ENCODE results near the gene WDR37.
"Not testable (repeated sequence)": the region's sequence is repeated elsewhere in the genome, so short reads cannot be mapped to it uniquely, and the experiment has no call there.

Gene WDR37

DNA sequence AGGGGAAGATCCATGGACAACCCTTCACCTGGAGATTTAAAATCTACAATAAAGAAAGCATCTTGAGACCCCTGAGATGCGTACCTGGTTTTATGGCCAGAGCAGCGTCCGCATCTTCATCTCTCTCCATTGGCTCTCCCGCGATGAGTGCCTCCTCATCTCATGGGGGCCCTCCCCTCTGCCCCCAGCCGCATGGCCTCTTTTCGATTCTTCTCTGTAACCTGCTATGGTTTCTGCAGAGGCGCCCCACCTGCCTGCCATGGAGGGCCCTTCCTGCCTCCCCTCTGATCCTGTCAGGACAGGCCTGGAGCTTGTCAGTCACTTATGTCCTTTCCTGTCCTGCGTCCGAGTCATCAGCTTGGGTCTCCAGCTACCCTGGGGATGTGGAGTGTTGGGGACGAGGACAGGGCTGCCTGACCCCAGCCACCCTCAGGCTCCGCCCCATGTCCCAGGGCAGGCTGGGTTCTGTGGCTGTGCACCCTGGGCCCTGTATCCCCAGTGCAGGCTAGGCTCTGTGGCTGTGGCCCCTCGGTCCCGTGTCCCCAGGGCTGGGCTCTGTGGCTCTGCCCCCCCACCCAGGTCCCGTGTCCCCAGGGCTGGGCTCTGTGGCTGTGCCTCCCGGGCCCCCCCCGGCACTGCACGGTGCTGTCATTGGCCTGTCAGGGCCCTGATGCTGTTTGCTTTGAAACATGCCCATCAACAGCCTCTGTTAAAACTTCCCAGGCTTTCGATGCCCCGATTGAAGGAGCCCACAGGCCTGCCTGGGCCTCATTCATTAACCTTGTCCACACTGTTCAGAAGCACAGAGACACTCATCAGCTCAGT, 99.8 kb downstream of the WDR37 start:
- no peak for DNase-seq

DNA sequence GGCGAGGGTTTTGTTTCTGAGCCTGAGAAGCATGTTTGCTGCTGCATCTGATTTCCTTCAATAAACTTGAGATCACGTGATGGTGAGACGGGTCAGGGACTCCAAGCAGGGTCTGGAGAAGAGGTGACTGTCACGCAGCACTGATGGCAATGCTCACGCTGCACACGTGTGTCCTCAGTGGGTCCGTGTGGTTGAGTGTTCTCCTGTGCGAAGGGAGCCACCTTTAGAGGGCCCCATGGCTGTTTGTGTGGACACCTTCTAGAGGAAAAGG, 100.4 kb downstream of the WDR37 start:
- no peak for DNase-seq

DNA sequence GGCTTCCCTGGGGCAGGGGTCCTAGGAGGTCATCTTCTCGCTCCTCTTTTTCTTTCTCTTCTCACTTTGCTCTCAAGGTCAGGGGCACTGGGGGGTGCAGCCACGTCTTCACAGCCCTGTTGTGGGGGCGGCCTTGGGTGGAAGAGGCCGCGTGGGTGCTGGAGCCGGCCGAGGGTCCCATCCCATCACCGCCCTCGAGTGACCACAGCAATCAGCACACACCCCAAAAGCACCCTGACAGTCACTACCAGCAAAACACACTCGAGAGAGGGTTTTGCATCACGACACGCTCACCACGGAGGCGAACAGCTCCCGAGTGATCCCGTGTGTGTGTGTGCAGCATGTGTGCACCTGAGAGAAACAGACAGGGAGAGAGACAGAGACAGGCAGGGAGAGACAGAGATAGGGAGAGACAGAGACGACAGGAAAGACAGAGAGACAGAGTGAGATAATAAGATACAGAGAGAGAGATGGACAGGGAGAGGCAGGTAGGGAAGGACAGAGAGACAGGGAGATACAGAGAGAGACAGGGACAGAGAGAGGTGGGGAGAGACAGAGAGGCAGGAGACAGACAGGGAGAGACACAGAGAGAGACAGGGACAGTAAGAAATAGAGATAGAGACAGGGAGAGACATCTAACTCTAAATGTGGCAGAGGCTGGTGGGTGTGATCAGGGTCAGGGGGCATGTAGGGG, 100.9 kb downstream of the WDR37 start:
- no peak for DNase-seq

DNA sequence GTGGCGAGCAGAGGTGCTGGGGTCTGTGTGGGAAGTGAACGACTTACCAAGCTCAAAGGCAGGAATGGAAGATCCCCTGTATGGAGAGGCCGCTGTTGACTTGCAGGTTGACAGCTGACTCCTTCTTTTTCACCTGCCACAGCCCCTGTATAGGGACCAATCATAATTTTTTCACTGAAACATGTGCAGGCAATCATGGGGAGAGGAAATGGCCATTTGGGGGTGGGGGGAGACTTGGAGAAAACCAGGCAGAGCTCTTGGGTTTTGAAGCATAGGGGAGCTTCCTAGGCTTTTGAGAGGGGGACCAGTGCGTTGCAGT, 101.4 kb downstream of the WDR37 start:
- no peak for DNase-seq

DNA sequence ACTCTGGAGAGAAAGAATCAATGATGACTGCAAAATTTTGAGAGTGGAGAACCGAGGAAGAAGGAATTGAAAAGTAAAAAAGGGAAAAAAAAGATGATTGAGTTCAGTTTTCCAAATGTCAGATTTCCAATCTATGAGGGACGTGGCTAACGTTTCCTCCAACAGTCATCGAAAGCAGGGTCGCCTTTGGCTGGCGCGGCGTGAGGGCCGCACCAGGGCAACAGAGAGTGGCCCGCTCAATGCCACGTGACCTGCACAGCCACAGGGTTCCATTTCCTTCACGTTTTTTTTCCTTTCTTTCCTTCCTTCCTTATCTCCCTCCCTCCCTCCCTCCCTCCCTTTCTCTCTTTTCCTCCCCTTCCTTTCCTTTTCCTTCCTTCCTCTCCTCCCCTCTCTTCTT, 101.9 kb downstream of the WDR37 start:
- DNase-seq: no peak

DNA sequence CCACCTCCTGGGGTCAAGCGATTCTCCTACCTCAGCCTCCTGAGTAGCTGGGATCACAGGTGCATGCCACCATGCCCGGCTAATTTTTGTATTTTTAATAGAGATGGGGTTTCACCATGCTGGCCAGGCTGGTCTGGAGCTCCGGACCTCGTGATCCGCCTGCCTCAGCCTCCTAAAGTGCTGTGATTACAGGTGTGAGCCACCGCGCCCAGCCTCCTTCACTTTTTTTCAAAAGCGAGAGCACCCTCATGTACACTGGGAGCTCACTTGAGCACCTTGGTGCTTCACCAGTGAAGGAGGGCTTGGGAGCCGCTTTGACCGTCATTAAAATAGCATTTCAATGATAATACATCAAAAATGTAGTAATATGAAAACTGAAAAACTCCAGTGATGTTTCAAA, 102.4 kb downstream of the WDR37 start:
- DNase-seq: not testable (repeated sequence)

DNA sequence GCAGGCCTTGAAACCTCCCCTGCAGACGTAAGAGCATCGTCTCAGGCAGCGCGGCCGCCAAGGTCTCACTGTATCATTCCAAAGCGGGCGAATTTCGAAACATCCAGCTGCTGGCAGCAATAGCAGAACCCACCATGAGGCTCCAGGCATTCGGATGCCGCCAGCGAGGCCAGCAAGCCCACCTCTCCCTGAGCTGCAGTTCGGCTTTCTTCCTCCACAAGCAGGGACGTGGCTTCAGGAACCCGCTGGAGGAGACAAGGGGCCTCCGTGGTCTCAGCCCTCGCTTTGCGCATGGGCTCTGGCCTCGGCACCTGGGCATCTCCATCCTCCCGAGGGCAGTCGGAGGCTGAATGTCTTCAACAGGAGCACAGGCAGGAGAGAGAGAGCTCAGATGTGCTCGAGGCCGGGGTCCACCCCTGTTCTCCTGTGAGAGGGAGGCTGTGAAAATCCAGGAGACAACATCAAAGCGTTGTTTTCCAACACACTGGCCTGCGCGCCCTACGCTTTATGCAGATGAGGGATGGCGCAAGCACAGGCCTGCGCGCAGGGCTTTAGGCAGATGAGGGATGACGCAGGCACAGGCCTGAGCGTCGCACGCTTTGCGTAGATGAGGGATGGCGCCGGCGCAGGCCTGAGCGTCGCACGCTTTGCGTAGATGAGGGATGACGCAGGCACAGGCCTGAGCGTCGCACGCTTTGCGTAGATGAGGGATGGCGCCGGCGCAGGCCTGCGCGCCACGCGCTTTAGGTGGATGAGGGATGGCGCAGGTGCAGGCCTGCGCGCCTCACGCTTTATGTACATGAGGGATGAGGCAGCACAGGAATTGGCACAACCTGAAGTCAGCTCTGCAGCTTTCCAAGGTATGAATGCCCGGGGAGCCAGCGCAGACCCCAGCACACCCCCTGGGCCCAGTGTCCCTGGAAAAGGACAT, 103.2 kb downstream of the WDR37 start:
- DNase-seq: no peak

DNA sequence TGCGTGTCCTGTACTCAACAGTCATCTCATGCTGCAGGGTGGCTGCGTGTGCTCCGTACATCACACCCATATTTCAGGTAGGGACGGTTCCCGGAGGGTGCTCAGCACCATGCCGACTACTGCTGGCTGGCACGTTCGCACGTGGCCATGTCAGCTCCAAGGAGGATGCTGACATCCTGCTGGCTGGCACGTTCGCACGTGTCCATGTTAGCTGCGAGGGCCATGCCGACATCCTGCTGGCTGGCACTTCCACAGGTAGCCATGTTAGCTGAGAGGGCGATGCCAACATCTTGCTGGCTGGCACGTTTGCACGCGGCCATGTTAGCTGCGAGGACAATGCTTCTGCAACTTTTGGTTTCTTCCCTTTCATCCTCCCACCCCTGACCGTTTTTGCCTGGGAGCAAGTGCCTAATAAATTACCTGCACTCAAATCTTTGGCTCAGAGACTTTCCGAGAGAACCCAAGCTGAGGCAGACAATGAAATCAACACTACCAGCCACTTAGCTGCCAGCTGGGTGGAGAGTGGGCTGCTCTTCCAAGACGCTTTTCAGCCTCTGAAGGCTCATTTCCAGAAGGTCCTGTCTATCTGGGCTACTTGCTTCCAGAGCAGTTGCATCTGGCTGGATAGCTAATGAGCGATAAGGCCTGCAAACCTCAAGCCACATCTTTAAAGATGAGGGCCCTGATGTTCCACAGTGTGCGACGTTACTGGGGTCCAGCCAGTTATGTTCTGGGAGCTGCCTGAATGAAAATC, 104.6 kb downstream of the WDR37 start:
- no peak for DNase-seq

DNA sequence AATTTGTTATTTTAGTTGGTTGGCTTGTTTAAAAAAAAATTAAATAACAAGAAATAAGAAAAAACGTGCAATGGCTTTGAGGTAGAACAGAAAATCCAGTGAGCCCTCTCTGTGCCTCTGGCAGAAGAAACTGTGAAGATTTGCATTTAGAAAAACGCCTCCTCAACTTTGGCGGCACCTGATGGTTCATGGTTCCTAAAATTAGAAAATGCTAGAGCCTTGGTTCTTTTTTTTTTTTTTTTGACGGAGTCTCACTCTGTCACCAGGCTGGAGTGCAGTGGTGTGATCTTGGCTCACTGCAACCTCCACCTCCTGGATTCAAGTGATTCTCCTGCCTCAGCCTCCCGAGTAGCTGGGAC, 105.1 kb downstream of the WDR37 start:
- not testable (repeated sequence) for DNase-seq

DNA sequence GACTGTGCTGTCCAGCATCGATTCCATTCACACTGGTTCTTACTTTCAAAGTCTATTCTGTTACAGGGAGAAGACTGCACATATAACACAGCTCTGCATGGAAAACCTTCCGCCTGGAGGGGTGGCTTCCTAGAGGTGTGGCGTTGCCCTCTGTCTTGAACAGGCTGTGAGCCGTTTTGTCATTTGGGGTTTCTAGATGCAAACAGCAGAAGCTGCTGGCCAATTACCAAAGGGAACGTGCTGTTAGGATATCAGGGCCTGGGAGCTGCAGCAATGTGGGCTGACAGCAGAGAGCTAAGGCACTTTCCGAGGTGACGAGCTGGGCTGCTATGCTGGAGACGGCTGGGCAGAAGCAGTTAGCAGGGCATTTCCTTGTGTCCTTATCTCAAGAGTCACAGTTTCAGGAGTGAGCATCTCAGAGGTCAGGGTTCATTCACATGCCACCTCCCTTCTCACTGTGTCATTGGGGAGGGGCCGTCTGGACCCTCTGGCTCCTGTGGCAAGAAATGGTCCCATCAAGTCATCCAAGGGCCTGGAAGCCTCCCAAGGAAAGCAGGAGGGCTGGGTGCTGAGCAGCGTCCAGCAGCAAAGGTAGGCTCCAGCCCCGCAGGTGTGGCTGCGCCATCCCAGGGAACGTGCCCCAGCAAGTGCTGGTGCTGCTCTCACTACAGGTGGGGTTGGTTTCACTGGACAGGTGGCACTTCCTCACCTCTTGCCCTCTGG, 106.5 kb downstream of the WDR37 start:
- no peak for DNase-seq

DNA sequence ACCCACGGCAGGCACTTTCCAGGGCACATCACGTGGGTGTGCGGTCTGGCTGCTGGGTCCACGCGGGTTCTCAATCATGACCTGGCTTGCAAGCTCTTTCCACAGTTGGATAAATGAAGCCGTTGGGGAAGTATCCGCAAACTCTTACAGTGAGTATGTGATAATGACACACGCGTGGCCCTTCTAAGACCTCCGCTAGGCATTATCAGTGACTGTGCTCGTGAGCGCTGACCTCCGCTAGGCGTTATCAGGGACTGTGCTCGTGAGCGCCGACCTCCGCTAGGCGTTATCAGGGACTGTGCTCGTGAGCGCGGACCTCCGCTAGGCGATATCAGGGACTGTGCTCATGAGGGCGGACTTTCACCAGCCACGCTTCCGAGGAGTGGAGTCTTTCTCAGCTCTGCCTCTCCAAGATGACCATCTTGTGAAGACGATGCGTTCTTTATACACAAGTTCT, 107.0 kb downstream of the WDR37 start:
- DNase-seq: no peak

DNA sequence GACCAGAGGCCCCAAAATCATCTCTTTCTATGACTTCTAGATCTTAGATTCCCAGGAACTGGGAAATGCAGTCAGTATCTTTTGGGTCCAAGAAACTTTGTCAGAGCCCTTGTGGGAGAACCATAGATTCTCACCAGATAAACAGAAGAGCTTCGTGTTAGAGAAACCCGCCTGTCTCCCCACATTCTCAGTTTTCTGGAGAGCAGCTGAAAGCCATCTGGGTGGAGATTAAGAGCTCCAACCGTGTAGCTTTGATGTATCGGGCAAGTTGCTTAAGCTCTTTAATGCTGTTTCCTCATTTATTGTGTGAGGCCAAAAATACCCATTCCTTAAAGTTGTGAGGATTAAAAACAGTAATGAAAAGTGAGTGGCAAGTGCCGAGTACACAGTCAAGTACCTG, 107.6 kb downstream of the WDR37 start:
- no peak for DNase-seq

DNA sequence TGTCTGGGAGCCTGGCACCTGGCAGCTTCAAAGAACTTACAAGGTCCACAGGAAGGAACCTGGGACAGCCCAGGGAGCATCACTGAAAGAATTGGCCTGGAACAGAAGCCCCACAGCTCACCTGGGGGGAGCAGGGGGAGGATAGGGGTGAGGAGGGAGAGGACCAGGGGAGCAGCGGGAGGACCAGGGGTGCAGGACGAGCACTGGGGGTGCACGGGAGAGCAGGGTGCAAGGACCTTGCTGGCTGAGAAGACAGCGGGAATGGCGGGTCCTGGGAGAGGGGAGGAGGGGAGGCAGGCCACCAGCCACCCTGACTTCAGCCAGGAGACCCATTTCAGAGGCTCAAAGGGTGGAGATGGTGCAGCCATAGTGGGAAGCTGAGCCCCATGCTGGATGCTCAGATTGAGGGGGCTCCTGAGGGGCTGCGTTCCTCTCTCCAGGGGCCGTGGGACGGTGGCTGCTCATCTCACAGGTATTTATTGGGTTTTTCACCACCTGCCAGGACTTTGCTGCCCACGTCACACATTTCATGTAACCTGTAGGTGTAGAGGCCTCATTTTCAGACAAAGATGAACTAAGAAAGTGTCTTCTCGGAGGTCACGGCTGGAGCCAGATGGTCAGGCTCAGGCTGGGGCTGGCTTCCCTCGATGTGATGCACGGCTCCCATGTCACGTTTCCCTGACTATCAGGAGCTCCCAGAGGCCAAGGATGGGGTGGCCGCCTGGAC, 110.1 kb downstream of the WDR37 start:
- DNase-seq: no peak

DNA sequence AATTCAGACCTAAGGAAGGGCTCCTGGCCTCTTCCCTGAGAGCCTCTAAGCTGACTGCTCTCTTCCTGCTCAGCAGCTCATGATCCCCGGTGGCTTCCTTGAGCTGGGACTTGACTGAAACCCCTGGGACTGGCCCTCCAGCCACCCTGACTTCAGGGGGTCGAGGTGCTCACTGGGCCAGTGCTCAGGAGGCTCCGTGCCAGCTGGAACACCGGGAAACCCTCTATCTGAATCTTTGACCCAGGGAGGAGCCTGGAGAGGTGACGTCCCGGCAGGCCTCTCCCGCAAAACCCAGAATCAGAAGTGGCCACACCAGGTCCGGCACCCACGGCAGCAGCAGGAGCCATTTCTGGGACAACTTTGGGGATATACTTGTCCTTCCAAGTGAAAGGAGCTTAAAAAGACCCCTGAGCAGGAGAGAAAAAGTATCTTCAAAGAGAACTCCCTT, 110.7 kb downstream of the WDR37 start:
- DNase-seq: no peak

DNA sequence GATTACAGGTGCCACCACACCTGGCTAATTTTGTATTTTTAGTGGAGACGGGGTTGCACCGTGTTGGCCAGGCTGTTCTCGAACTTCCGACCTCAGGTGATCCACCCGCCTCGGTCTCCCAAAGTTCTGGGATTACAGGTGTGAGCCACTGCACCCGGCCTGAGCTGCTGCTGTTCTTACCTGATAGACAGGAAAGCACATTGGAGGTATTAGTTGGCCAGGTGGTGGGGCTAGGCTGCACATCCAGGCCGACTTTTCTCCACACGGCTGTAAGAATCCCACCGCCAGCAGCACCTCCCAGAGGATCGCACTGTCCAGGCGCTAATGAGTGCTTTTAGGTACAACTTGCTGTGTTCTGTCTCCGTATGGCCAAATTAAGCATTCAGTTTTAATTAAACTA, 112.6 kb downstream of the WDR37 start:
- no peak for DNase-seq

DNA sequence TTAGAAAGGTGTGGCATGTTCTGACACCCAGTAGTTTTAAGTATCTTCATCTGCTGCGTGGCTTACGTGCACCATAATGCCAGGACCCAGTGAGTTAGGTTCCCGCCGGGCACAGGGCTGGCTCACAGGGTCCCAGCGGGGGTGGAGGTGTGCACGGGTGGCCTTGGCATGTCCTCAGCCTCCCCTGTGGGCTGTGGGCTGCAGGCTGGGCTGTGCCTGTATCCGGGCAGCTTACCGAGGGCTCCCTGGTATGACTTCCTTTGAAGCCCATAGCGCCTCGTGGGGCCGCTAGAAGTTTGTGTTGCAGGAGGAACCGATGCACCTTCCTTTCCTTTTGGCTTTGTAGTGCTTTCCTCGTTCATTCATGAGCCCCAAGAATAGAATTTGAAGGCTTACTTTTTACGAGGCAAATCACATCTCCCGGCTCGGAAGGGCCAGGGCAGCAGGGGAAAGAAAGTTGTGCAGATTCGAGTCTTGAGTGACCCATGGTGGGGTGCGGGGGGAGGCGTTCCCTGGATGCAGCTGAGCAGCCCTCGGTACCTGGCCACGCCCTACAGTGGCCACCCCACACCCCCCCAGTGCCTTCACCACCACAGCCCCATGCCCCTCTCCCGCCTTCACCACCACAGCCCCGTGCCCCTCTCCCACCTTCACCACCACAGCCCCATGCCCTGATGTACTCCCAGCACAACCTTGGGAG, 113.2 kb downstream of the WDR37 start:
- no peak for DNase-seq

DNA sequence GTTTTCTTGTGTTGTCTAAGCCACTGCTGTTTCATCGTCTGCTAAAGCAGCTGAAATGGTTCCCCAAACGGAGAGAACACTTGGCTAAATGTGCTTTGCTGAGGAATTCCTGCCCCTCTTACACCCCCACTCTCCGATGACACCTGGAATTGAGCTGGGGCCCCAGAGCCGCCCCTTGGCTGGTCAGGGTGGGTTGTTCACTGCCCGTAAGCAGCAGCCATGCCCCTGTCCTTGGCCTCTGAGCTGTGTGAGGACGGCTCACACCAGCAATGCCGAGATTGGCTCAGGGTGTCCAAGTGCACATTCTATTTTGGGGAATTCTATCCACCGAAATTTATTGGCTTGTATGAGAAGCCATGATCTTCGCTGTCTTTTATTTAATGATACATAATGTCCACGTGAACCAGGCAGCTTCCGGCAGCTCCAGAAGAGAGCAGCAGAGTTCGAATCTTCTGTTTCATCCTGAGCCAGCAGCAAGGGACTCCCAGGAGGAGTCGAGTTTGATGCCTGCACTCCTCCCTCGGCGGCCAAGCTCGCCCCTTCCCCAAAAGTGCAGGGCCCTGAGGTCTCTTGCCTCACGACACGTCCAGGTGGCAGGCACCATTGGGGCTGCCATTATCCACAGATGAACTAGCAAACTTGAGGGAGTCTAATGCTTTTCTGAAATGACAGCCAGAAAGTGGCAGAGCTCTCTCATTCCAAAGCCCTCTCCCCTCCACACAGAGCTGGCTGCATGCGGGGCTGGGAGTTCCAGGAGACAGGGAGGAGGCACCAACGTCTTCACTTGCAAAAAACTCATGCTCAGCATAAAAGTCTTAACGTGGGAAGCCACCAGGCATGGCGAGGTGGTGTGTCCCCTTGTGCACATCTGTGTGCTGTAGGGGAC, 114.0 kb downstream of the WDR37 start:
- no peak for DNase-seq

DNA sequence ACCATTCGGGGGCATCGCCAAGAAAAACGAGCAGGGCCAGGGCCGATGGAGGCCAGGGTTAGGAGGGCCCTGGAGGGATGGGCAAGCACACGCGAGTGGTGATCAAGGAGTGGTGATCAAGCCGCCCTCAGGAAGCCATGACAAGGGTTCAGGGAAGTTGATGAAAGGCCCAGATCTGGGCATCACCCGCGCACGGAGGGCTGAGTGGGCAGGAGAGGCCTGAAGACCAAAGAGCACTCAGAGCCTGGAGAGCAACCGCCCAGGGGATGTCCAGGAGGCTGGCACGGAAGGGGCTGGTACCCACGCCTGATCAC, 114.6 kb downstream of the WDR37 start:
- DNase-seq: no peak

DNA sequence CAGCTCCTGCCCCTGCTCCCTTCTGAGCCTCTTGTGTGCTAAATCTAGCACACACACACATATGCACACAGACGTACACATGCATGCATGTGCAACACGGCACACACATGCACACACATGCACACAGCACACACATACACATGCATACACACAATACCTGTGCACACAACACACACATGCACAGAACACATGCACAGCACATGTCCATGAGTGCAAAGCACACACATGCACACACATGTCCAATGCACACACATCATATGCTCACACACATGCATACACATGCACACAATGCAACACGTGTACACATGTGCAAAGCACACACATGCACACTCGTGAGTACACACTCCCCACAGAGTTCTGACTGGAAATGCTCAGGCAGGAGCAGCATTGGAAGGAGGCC, 115.0 kb downstream of the WDR37 start:
- no peak for DNase-seq

DNA sequence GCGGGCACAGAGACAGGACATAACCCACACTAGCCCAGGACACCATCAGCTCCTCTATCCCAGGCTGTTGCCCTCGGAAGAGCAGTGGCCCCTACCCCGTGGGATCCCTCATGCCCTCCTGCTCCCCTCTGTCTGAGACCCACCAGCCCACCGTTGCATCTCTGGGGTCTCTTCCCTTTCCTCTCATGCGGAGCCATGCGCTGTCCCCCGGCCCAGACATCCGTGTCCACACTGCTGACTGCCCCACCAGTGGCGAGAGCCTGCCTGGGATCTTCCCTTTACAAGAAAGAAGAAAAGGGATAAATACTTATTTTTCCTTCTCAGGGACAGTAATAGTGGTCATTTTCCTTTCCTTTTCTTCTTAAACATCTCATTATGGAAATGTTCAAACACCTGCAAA, 115.4 kb downstream of the WDR37 start:
- no peak for DNase-seq
